ENCODE measurements around the gene MEI4. TPM values are rescaled to one million over a fixed set of nuclear protein-coding genes. Genes with fewer than 3 reads are reported as not detected.
"Not testable (repeated sequence)": the region's sequence is repeated elsewhere in the genome, so short reads cannot be mapped to it uniquely, and the experiment has no call there.

MEI4 gene
- total RNA-seq, 1 experiment from 2014 or later: not detected

- Histone ChIP-seq H3K9me3 (ENCODE audit: low read length) (peaks cover 5% of the 10 kb centered on the region), H3K36me3 (ENCODE audit: insufficient read depth, low read length) (no peaks in the 10 kb centered on the region), H3K79me2 (ENCODE audit: low read length) (no peaks in the 10 kb centered on the region), H3K9me2 (replicated peaks; ENCODE audit: insufficient read depth, low read length) (no peaks in the 10 kb centered on the region; the same call in 1 of the 2 replicates), H2AFZ (ENCODE audit: low read length) (no peak overlapping the region), H3K9ac (ENCODE audit: low read length) (no peak overlapping the region), H3K4me3 (ENCODE audit: low read length) (no peak overlapping the region), H3K4me1 (ENCODE audit: low read length) (no peaks in the 10 kb centered on the region), H3K27me3 (ENCODE audit: low read length) (no peaks in the 10 kb centered on the region), H3K4me2 (ENCODE audit: low read depth, low read length, poor library complexity, severe bottlenecking) (no peak overlapping the region), H3K27ac (ENCODE audit: low read length) (no peak overlapping the region), H4K20me1 (ENCODE audit: insufficient read depth, low read depth, low read length) (no peaks in the 10 kb centered on the region)
- no peak for DNase-seq
These were observed 22.8 kb upstream of the MEI4 start for GRCh38 chr6:77630014-77630413.

- H2AFZ ChIP-seq (ENCODE audit: low read length): no peak overlapping the region
- no peak for DNase-seq
- no peaks in the 10 kb centered on the region for H3K27me3 ChIP-seq (ENCODE audit: low read length)
- no peak overlapping the region for H3K4me2 ChIP-seq (ENCODE audit: low read depth, low read length, poor library complexity, severe bottlenecking)
- no peaks in the 10 kb centered on the region for H3K4me1 ChIP-seq (ENCODE audit: low read length)
- H3K27ac ChIP-seq (ENCODE audit: low read length): no peak overlapping the region
- no peaks in the 10 kb centered on the region for H4K20me1 ChIP-seq (ENCODE audit: insufficient read depth, low read depth, low read length)
- no peaks in the 10 kb centered on the region for H3K79me2 ChIP-seq (ENCODE audit: low read length)
- no peak overlapping the region for H3K9ac ChIP-seq (ENCODE audit: low read length)
- no peaks in the 10 kb centered on the region for H3K36me3 ChIP-seq (ENCODE audit: insufficient read depth, low read length)
- H3K9me3 ChIP-seq (ENCODE audit: low read length): peaks cover 8% of the 10 kb centered on the region; the same call in 1 of the 2 replicates
- H3K9me2 ChIP-seq (replicated peaks; ENCODE audit: insufficient read depth, low read length): no peaks in the 10 kb centered on the region; the same call in 1 of the 2 replicates
- no peak overlapping the region for H3K4me3 ChIP-seq (ENCODE audit: low read length)
These were observed 19.4 kb upstream of the MEI4 start for GRCh38 chr6:77633471-77633870.

- no peaks in the 10 kb centered on the region for H3K27me3 ChIP-seq (ENCODE audit: low read length)
- H3K9me3 ChIP-seq (ENCODE audit: low read length): peaks cover 8% of the 10 kb centered on the region; the same call in 1 of the 2 replicates
- DNase-seq: no peak
- no peak overlapping the region for H3K4me3 ChIP-seq (ENCODE audit: low read length)
- H3K9me2 ChIP-seq (replicated peaks; ENCODE audit: insufficient read depth, low read length): no peaks in the 10 kb centered on the region; the same call in 1 of the 2 replicates
- H3K4me2 ChIP-seq (ENCODE audit: low read depth, low read length, poor library complexity, severe bottlenecking): no peak overlapping the region
- no peak overlapping the region for H3K27ac ChIP-seq (ENCODE audit: low read length)
- no peaks in the 10 kb centered on the region for H4K20me1 ChIP-seq (ENCODE audit: insufficient read depth, low read depth, low read length)
- H2AFZ ChIP-seq (ENCODE audit: low read length): no peak overlapping the region
- no peaks in the 10 kb centered on the region for H3K4me1 ChIP-seq (ENCODE audit: low read length)
- H3K79me2 ChIP-seq (ENCODE audit: low read length): no peaks in the 10 kb centered on the region
- no peaks in the 10 kb centered on the region for H3K36me3 ChIP-seq (ENCODE audit: insufficient read depth, low read length)
- no peak overlapping the region for H3K9ac ChIP-seq (ENCODE audit: low read length)
These were observed 18.7 kb upstream of the MEI4 start for GRCh38 chr6:77633993-77634715.

- Histone ChIP-seq H4K20me1 (ENCODE audit: insufficient read depth, low read depth, low read length) (no peaks in the 10 kb centered on the region), H3K36me3 (ENCODE audit: insufficient read depth, low read length) (no peaks in the 10 kb centered on the region), H3K4me1 (ENCODE audit: low read length) (no peaks in the 10 kb centered on the region), H3K27me3 (ENCODE audit: low read length) (no peaks in the 10 kb centered on the region), H2AFZ (ENCODE audit: low read length) (no peak overlapping the region), H3K9ac (ENCODE audit: low read length) (no peak overlapping the region), H3K9me2 (replicated peaks; ENCODE audit: insufficient read depth, low read length) (no peaks in the 10 kb centered on the region; the same call in 1 of the 2 replicates), H3K27ac (ENCODE audit: low read length) (no peak overlapping the region), H3K79me2 (ENCODE audit: low read length) (no peaks in the 10 kb centered on the region), H3K9me3 (ENCODE audit: low read length) (peaks cover 14% of the 10 kb centered on the region; the same call in 1 of the 2 replicates), H3K4me3 (ENCODE audit: low read length) (no peak overlapping the region), H3K4me2 (ENCODE audit: low read depth, low read length, poor library complexity, severe bottlenecking) (no peak overlapping the region)
- no peak for DNase-seq
These were observed 14.6 kb upstream of the MEI4 start for GRCh38 chr6:77638129-77638830.

- Histone ChIP-seq H3K4me2 (ENCODE audit: low read depth, low read length, poor library complexity, severe bottlenecking) (no peak overlapping the region), H3K4me3 (ENCODE audit: low read length) (no peak overlapping the region), H3K9me3 (ENCODE audit: low read length) (peaks cover 10% of the 10 kb centered on the region; the same call in 1 of the 2 replicates), H2AFZ (ENCODE audit: low read length) (no peak overlapping the region), H4K20me1 (ENCODE audit: insufficient read depth, low read depth, low read length) (no peaks in the 10 kb centered on the region), H3K36me3 (ENCODE audit: insufficient read depth, low read length) (no peaks in the 10 kb centered on the region), H3K4me1 (ENCODE audit: low read length) (no peaks in the 10 kb centered on the region), H3K79me2 (ENCODE audit: low read length) (no peaks in the 10 kb centered on the region), H3K27ac (ENCODE audit: low read length) (no peak overlapping the region), H3K9me2 (replicated peaks; ENCODE audit: insufficient read depth, low read length) (no peaks in the 10 kb centered on the region), H3K27me3 (ENCODE audit: low read length) (no peaks in the 10 kb centered on the region), H3K9ac (ENCODE audit: low read length) (no peak overlapping the region)
- no peak for DNase-seq
These were observed 8.6 kb upstream of the MEI4 start for GRCh38 chr6:77644102-77644705.

GRCh38 chr6:77650098-77650663 is 2.7 kb upstream of the MEI4 start:
- Histone ChIP-seq H3K36me3 (ENCODE audit: insufficient read depth, low read length) (no peaks in the 10 kb centered on the region), H3K4me3 (ENCODE audit: low read length) (no peak overlapping the region), H3K27ac (ENCODE audit: low read length) (no peak overlapping the region), H3K4me2 (ENCODE audit: low read depth, low read length, poor library complexity, severe bottlenecking) (no peak overlapping the region), H2AFZ (ENCODE audit: low read length) (no peak overlapping the region), H3K9me3 (ENCODE audit: low read length) (peaks cover 4% of the 10 kb centered on the region; the same call in 1 of the 2 replicates), H3K4me1 (ENCODE audit: low read length) (no peaks in the 10 kb centered on the region), H3K79me2 (ENCODE audit: low read length) (no peaks in the 10 kb centered on the region), H3K9ac (ENCODE audit: low read length) (no peak overlapping the region), H4K20me1 (ENCODE audit: insufficient read depth, low read depth, low read length) (no peaks in the 10 kb centered on the region), H3K9me2 (replicated peaks; ENCODE audit: insufficient read depth, low read length) (no peaks in the 10 kb centered on the region), H3K27me3 (ENCODE audit: low read length) (no peaks in the 10 kb centered on the region)
- DNase-seq: no peak

- no peaks in the 10 kb centered on the region for H3K79me2 ChIP-seq (ENCODE audit: low read length)
- no peak overlapping the region for H3K9ac ChIP-seq (ENCODE audit: low read length)
- H3K4me3 ChIP-seq (ENCODE audit: low read length): no peak overlapping the region
- no peak overlapping the region for H3K27ac ChIP-seq (ENCODE audit: low read length)
- H2AFZ ChIP-seq (ENCODE audit: low read length): no peak overlapping the region
- H3K9me2 ChIP-seq (replicated peaks; ENCODE audit: insufficient read depth, low read length): no peaks in the 10 kb centered on the region
- DNase-seq: no peak
- no peaks in the 10 kb centered on the region for H3K4me1 ChIP-seq (ENCODE audit: low read length)
- no peaks in the 10 kb centered on the region for H3K36me3 ChIP-seq (ENCODE audit: insufficient read depth, low read length)
- no peak overlapping the region for H3K4me2 ChIP-seq (ENCODE audit: low read depth, low read length, poor library complexity, severe bottlenecking)
- H3K27me3 ChIP-seq (ENCODE audit: low read length): no peaks in the 10 kb centered on the region
- H4K20me1 ChIP-seq (ENCODE audit: insufficient read depth, low read depth, low read length): no peaks in the 10 kb centered on the region
- H3K9me3 ChIP-seq (ENCODE audit: low read length): peaks cover 8% of the 10 kb centered on the region; the same call in 1 of the 2 replicates
These were observed 977 bp downstream of the MEI4 start for GRCh38 chr6:77653816-77654215.

GRCh38 chr6:77655035-77655434 is 2.2 kb downstream of the MEI4 start:
- not testable (repeated sequence) for DNase-seq

More at GRCh38 chr6:77655035-77655434, 2.2 kb downstream of the MEI4 start:
- H3K4me2 ChIP-seq (ENCODE audit: low read depth, low read length, poor library complexity, severe bottlenecking); H3K4me1 ChIP-seq (ENCODE audit: low read length); H3K36me3 ChIP-seq (ENCODE audit: insufficient read depth, low read length); H3K27ac ChIP-seq (ENCODE audit: low read length); H3K79me2 ChIP-seq (ENCODE audit: low read length); H4K20me1 ChIP-seq (ENCODE audit: insufficient read depth, low read depth, low read length); H3K27me3 ChIP-seq (ENCODE audit: low read length); H3K9ac ChIP-seq (ENCODE audit: low read length); H3K9me2 ChIP-seq (replicated peaks; ENCODE audit: insufficient read depth, low read length); H3K4me3 ChIP-seq (ENCODE audit: low read length); H2AFZ ChIP-seq (ENCODE audit: low read length); H3K9me3 ChIP-seq (ENCODE audit: low read length): not testable (repeated sequence)

All from Karpas-422 (cell line).